Gastroesophageal sphincter (tissue), 3 donors: ENCODE measurements around the gene NDUFB4.

Experiments used
- EP300 ChIP-seq: sonication (generic); formaldehyde crosslinking; IDR thresholded peaks from one replicate; pipeline ENCODE4 v1.6.1; 2017; ENCODE audit warnings: antibody characterized with exemption, mild to moderate bottlenecking
- POLR2A ChIP-seq, 2 donors: fragments of 450-650 bp; IDR thresholded peaks; one replicate each; pipeline ENCODE4 v1.6.1; 2017; ENCODE audit warnings: antibody characterized with exemption in 2 of 2, mild to moderate bottlenecking in 2 of 2, moderate library complexity in 1 of 2
- POLR2AphosphoS5 ChIP-seq: sonication (generic); formaldehyde crosslinking; IDR thresholded peaks from one replicate; pipeline ENCODE4 v1.6.1; 2017; ENCODE audit warnings: antibody characterized with exemption
- TF ChIP-seq, protein P1 (sequence below), 4 experiments: fragments of 200-600 bp in 2 of 4; fragments of 450-650 bp in 2 of 4; sonication (generic) in 1 of 4; IDR thresholded peaks; one replicate each; pipeline ENCODE4 v1.5.1; 2017 to 2019; ENCODE audit warnings: antibody characterized with exemption in 4 of 4, mild to moderate bottlenecking in 2 of 4, moderate library complexity in 2 of 4

DNA sequence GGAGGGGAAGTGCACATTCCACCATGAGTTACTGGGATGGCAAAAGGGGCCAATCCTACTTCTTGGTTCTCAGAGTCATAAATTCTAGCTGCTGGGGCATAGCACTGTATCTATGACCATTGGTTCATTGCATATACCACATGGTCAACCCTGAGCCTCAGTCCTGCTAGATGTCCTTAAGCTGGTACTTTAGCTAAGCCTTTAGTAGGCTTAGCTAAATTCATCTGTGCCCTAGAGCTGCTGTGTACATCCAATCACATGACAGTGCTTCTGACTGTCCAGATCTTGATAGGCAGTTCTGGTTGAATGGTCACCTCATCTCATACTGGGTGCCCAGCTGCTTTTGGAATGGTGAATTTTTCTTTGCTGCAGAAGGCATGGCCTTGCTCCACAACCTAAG is 8.2 kb downstream of the NDUFB4 start:
- TF ChIP-seq, protein P1, sequence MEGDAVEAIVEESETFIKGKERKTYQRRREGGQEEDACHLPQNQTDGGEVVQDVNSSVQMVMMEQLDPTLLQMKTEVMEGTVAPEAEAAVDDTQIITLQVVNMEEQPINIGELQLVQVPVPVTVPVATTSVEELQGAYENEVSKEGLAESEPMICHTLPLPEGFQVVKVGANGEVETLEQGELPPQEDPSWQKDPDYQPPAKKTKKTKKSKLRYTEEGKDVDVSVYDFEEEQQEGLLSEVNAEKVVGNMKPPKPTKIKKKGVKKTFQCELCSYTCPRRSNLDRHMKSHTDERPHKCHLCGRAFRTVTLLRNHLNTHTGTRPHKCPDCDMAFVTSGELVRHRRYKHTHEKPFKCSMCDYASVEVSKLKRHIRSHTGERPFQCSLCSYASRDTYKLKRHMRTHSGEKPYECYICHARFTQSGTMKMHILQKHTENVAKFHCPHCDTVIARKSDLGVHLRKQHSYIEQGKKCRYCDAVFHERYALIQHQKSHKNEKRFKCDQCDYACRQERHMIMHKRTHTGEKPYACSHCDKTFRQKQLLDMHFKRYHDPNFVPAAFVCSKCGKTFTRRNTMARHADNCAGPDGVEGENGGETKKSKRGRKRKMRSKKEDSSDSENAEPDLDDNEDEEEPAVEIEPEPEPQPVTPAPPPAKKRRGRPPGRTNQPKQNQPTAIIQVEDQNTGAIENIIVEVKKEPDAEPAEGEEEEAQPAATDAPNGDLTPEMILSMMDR (IDR thresholded peaks at IDR 0.05) = no peak
- TF ChIP-seq POLR2AphosphoS5 = no peak
- TF ChIP-seq POLR2A (IDR thresholded peaks at IDR 0.05) = no peak
- no peak for TF ChIP-seq EP300
